Midbrain (tissue), 1 donor: ENCODE data around the gene C11orf71.

Experiments
- DNase-seq: peaks from one replicate; lab custom pipeline; 2025; lab: John Stamatoyannopoulos, UW

The C11orf71 gene, protein sequence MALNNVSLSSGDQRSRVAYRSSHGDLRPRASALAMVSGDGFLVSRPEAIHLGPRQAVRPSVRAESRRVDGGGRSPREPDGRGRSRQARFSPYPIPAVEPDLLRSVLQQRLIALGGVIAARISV

DNA sequence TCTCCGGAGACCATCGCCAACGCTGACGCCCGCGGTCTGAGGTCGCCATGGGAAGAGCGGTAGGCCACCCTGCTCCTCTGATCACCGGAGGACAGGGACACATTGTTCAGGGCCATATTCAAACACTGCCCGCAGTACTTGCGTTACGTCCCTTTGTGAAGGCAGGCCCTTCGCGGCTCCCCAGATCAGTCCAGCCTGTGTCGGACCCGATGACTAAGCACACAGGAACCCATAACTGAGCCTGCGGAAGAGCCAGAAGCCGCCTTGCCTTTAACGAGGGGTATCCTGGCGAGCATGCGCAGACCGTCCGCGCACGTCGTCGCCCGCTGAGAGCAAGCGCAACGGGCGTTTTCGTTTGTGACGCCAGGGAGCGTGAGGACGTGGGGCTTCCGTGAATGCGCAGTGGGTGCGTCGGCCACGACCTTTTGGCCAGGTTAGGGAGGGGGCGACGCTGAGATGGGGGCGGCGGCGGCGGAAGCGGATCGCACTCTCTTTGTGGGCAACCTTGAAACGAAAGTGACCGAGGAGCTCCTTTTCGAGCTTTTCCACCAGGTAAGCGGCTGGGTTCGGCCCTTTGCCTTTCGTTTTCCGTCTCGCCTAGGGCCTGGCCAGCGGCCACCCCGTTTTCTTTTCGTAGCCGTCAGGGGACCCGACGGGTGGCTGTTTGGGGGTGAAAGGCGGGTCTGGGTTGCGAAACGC, at the start of gene C11orf71, which contains the start of gene RBM7:
Gene C11orf71, minus strand, starts transcription at position 296 of the 699 bp plus-strand sequence. Its CDS starts 180 bp downstream, at position 116.
Gene RBM7, plus strand, starts transcription at position 451 of the 699 bp plus-strand sequence. Its CDS starts 6 bp downstream, at position 457.
- DNase-seq, result peak; percentile 95

DNA sequence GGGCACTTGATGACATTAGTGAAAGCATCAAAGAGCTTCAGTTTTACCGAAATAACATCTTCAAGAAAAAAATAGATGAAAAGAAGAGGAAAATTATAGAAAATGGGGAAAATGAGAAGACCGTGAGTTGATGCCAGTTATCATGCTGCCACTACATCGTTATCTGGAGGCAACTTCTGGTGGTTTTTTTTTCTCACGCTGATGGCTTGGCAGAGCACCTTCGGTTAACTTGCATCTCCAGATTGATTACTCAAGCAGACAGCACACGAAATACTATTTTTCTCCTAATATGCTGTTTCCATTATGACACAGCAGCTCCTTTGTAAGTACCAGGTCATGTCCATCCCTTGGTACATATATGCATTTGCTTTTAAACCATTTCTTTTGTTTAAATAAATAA, 49.5 kb upstream of the C11orf71 start:
- DNase-seq, result no peak

DNA sequence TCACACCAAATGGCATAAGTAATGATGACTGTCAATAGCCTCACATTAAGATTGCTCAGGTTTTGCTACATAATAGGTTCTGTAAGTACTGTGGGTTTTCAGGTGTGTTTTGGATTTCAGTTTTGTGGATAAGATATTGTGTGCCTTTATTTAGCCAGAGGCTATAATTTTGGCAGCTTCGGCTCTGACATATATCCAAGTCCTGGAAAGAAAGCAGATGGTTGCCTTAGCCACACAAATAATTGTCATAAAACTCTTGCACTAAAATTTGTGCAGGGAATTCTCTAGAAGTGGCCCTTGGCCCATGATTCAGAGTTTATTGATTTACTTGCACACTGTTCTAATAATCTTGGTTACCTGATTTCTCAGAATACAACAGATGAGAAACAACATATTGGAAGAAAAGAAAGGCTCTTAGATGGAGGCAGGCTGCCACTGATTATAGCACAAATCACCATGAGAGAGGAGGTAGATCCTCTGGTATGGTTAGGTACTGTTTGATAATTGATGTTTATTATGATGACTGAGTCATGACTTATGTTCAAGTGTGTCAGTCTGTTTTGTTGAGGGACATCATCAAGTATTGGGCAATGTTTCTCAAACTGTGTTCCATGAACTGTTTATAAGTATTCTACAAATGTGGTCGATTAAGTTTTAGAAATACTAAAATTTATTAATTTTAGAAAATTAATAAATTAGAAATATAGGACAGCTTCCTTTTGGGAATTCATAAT, 48.6 kb upstream of the C11orf71 start:
- no peak for DNase-seq

DNA sequence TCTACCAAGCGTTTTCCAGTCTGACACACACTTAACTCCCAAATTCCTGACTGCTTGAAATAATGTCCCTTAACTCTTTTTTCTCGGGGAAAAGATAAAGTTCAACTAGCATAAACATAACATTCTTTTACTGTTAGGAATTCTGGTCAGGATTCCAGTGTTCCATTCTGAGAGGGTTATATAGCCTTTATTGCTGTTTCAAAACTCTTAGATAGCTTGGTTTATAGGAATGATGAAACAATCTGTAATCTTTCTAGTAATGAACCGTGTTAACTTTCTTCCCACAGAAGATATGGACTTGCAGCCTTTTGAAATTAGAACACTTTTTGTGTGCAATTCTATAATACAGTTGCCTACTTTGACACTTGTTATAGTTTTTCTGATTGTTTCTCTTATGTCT, 47.6 kb upstream of the C11orf71 start:
- no peak for DNase-seq

DNA sequence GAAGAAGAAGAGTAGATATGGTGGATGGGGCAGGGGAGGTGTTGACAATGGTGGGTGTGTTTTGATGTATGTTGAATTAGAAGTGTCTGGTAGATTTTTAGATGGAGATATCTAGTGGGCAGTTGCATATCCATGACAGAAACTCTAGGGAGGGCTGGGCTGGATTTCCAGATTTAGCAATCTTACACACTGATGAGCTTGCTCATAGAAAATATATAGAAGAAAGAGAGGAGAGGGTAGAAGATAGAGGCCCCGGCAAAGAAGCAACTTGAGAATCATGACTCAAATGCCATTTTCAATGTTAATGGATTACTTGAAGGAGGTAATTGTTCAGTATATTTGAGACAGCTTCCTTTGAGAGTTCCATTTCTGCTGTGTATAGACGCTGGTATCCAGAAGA, 47.1 kb upstream of the C11orf71 start:
- no peak for DNase-seq

DNA sequence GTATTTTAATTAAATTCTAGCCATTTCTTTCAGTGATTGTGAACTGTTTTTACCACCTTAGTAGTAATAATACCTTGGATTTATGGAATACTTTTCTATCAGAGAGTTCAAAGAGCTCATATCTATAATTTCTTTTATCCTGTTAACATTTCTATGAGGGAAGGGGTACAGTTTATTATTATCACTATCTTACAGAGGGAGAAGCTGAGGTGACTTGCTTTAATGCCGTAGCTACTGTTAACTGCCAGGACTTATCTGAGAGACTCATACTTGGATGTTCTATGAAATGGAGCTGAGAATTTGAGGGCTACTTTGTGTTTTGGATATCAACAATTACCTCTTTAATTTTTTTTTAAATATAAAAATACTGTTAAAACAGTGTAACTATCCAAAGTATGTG, 42.2 kb upstream of the C11orf71 start:
- no peak for DNase-seq

DNA sequence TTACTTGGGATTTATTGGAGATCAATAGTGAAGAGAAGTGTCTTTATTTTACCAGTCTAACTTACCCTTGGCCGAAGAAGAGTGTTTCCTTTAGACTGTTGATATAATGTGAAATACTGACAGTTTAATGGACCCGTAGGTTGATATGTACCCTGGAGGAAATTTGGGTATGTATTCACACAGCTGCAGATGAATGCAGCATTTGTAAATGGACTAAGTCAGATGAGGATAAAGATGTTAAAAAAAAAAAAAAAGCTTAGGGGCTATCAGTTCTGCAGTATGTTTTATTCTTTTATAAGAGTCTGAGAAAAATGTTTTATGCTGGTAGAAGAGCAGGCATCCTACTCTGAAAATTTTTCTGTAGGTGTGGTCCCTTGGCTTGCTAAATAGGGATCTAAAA, 41.6 kb upstream of the C11orf71 start:
- DNase-seq, result no peak

DNA sequence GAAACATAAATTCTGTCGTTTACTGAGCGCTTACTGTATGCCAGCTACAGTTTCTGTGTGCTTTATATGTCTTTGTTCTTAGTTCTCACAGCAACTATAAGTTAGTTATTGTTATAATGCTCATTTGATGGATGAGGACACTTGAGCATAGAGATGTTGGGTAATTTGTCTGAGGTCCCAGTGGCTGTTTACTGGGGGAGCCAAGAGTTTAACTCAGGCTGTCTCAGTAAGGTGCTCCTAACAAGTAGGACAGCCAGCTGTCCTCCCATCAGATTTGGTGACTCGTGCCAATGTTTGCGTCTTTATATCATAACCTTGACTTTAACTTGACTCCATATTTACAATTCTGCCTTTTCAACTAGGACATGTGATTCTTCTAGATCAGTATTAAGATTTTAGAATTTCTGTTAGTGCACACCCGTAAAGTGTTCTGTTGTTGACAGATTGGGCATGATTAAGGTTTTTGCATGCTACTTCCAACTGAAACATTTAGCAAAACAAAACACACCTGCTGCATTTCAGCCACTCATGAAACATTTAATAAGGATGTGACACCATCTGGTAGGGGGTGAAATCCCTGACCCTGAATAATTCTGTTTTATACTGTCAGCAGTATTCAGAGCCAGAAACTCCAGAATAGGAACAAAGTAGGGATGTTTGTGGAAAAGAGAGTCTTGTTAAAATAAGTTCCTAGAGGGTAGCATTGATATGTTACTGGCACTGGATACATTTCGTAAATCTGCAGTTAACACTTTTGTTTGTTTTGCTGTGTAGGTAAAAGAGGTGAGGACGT, 40.9 kb upstream of the C11orf71 start:
- DNase-seq, result no peak

DNA sequence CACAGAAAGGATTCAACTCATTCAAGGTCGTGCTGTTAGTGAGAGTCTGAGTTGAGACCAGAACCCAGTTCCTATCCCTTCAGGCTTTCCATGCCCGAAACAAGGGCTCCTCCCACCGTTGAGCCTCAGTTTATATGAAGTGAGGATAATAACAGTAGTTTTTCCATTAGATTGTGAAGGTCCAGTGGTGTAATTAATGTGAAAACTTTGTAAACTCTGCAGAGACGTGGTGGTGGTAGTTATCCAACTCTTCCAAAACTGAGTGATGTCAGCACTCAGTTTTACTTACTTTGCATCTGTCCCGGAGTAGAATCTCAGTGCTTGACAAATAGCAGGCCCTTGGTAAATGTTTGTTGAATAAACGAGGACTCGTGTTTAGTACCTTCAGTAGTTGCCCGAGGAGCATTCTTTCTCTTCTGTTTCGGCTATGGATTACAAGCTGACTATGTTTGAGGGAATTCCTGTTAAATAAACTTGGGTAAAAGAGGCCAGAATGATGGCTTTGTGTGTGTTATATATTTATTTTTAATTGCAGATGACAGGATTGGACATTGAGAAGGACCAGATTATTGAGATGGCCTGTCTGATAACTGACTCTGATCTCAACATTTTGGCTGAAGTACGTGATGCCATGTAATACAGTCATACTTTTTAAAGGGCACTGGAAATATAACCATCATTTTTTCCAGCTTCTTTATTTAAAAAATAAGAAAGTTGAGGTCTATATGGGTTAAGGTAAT, 40.0 kb upstream of the C11orf71 start:
- peak; percentile 43 for DNase-seq

DNA sequence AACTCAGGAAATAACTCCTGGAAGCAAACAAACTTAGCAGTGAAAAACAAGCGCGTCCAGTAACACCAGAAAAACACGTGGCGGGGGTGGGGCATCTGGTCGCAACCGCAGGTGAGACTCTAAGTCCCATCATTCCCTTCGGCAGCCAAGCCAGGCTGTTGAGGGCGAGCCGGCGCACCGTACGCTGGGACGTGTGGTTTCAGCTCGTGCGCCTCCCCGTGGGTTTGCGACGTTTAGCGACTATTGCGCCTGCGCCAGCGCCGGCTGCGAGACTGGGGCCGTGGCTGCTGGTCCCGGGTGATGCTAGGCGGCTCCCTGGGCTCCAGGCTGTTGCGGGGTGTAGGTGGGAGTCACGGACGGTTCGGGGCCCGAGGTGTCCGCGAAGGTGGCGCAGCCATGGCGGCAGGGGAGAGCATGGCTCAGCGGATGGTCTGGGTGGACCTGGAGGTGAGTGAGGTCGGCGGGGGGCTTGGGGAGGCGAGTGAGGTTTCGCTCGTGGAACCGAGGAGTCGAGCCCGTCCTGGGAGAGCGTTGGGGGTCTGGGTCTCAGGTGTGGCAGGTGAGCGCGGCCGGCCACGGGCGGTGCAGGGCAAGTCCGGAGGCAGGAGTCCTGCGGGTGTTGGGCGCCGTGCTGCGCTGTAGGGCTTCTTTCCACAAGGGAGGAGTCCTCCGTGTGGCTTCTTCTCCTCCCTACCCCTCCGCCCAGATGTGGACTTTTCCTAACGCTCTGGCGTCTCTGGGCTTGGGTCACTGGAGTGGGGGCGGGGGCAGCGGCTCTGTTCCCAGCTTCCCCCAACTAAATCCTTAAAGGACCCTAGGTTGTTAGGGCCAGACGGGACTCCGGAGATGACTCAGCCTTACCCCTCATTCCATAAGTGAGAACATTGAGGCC, 39.2 kb upstream of the C11orf71 start, which contains the start of gene REXO2:
Gene REXO2, plus strand, starts transcription at position 239 of the 892 bp plus-strand sequence. Its CDS starts 62 bp downstream, at position 301.
- peak; percentile 96 for DNase-seq

DNA sequence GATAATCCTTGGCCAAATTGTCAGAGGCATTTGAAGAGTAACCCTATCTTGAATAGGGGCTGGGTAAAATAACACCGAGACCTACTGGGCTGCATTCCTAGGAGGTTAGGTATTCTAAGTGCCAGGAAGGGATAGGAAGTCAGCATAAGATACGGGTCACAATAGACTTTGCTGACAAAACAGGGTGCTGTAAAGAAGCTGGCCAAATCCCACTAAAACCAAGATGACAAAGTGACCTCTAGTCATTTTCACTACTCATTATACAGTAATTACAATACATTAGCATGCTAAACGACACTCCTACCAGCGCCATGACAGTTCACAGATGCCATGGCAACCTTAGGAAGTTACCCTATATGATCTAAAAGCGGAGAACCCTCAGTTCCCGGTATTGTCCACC, 38.0 kb upstream of the C11orf71 start:
- no peak for DNase-seq

DNA sequence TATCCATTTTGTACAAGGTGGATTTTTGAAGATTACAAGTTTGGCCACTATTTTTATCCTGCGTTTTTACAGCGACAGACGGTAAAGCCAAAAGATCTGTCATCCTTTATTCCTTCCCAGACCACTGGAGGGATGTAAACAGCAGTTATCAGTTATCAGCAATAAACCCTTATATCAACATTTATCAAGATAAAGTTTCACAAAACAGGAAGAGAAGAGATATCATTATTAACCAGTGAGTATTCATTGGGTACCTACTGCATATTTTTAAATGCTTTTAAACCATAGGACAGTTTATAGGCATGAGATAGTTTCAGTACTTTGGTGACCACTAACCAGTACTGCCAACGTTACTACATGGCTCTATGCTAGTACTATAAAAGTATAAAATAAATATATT, 33.1 kb upstream of the C11orf71 start:
- DNase-seq, result no peak

DNA sequence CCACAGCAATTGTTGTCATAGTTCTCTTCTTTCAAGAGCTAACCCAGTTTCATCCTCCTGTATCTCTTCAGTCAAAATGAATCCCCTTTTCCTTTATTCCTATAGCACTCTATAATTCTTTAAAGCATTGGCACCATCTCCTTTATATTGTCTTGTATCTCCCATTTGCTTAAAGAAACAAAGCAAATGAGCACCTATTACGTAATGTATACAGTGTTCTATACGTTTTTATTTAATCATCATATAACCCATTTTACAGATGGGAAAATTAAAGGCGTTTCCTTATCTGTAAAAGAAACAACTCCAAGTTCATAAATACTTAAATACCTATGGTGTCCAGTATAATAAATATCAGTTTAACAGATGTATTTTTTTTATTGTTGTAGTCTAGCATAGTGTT, 32.6 kb upstream of the C11orf71 start:
- no peak for DNase-seq

DNA sequence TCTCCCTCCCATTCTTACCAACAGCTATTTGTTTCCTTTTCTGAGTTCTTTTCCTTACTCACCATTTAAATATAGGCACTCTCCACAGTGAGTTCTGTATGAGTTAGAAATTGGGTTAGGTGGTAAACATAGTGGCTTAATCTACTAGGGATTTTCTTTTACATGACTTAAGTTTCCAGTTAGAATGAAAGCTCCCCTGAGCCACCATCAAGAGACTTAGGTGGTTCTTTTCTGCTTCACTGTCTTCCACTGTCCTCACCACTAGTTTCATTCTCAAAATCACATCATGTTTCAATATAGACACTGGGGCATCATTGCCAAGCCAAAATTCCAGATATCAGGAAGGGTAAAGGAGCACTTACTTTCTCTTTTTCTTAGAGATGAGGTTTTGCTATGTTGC, 30.0 kb upstream of the C11orf71 start:
- DNase-seq, result no peak

DNA sequence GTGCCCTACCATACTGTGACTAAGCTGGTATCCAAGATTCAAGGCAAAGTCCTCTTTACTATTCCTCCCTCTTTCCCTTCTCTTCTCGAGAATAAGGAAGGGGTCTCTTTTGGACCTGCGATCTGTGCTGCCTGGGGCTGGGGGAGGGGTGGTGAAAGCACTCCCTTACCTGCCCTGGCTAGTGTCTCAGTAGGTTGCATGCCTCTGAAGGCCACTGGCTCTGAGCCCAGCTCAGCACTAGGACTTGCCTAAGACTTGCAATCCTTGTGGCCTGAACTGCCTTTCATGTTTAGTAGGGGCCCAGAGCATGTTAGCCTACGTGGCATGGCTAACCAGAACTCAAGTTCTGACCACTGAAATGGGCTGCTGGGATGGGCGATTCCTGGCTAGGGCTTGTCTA, 26.0 kb upstream of the C11orf71 start:
- DNase-seq, result no peak

DNA sequence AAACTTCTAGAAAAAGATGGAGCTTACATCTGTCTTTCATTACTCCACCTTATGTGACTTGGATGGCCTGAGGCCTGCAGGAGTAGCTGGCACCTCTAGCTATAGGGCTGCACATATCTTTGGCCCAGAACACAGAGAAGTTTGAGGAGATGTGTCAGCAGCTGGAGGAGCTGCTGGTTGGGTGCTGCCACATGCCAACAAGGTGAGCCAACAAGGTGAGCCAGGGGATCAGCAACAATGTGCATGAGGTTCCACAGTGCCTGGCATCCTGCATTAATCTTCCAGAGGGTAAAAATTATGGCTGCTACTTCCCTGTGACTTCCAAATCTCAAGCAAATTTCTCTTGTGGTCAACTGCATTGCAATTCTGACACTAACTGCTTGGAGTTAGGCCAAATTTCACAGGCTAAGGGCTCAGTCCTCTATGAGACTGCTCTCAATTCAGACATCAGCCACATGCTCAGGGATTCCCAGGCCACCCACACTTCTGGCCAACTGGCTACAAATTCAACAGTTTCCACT, 16.2 kb upstream of the C11orf71 start:
- DNase-seq, result no peak

DNA sequence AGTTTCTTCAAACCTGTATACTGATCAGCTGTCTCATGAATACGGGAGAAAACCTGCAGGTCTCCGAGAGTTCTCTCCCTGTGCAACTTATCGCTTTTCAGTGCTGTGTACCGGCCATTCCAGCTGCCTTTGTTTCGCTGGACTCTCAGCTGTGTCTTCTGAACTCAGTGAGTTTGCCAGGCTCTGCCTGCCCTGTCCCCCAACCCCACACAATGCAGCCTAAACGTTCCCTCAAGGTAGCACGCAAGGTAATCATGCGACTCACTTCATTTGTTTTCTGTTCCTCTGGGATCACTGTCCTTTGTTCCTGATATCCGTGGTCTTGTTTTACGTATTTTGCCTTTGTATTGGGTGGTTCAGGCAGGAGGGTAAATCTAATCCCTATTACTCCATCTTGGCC, 13.6 kb upstream of the C11orf71 start:
- DNase-seq, result no peak

DNA sequence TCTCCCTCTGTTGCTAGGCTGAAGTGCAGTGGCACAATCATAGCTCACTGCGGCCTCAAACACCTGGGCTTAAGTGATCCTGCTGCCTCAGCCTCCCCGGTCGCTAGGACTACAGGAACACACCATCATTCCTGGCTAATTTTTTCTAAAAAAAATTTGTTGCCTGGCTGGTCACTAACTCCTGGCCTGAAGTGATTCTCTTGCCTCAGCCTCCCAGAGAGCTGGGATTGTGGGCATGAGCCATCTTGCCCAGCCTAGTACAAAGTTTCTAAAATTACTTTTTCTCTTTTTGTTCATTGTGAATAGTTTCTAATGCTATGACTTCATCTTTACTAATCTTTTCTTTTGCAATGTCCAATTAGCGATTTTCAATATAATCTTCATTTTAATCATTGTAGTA, 12.6 kb upstream of the C11orf71 start:
- no peak for DNase-seq

DNA sequence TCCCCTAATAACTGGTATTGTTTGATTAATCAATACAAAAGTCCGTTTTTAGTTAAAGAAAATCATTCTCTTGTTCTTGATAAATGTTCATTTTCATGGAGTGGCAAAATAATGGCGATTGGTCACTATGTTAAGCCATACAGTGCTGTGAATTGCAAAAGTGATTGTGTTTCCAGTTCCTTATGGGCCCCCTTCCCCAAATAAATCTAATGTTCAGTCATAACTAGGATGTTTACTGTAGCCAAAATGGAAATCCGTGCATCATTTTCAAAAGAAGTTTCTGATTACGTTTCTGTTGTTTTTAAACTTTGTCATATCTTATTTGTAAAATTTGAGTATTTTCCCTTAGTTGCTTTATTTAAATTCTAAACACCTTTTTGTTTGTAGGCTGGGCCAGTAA, 1.0 kb upstream of the C11orf71 start:
- no peak for DNase-seq

DNA sequence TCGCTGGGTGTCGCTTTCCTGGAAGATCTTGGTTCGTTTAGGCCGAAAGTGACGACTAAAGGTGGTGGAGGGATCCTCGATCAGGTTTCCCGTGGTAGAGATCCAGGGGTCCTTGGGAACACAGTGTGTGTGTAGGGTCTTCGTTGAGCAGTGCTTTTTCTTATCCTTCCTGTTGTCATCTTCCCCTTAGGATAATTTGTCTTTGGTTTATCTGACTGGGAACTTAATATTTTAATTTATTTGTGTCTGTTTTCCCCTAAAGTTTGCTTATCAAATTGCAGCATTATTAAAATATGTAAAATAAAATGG, 558 bp upstream of the C11orf71 start:
- no peak for DNase-seq
